ENCODE measurements around the gene CUTA.

Gene CUTA

GRCh38 chr6:33433001-33433543 lies 15.2 kb upstream of the CUTA start:
- Histone ChIP-seq H3K9ac (ENCODE audit: low read length) (no peak overlapping the region), H2AFZ (ENCODE audit: low read depth, low read length) (no peak overlapping the region), H3K27ac (ENCODE audit: low read length) (no peak overlapping the region), H3K4me1 (ENCODE audit: low read length) (peaks cover 31% of the 10 kb centered on the region), H3K36me3 (replicated peaks; ENCODE audit: low read depth, low read length) (no peaks in the 10 kb centered on the region), H3K79me2 (ENCODE audit: low read length) (no peaks in the 10 kb centered on the region), H3K9me3 (ENCODE audit: insufficient read depth, low read length) (no peaks in the 10 kb centered on the region), H3K4me2 (ENCODE audit: low read length) (no peak overlapping the region), H3K4me3 (ENCODE audit: low read length) (no peak overlapping the region), H4K20me1 (ENCODE audit: insufficient read depth, low read length) (no peaks in the 10 kb centered on the region), H3K27me3 (ENCODE audit: low read depth, low read length) (no peaks in the 10 kb centered on the region)
- TF ChIP-seq EZH2phosphoT487 (IDR thresholded peaks at IDR 0.05; ENCODE audit: low read depth), result no peak
- no peak for TF ChIP-seq CTCF (IDR thresholded peaks at IDR 0.05; ENCODE audit: low read depth, low read length)

- Histone ChIP-seq H3K4me3 (ENCODE audit: low read length) (peak overlapping the region; percentile 79; the same call in 1 of the 2 replicates), H3K9ac (ENCODE audit: low read length) (no peak overlapping the region), H3K4me2 (ENCODE audit: low read length) (peak overlapping the region; percentile 92; the same call in 1 of the 2 replicates)
These were observed 14.6 kb upstream of the CUTA start for GRCh38 chr6:33432546-33432945.

GRCh38 chr6:33431880-33432541 lies 14.1 kb upstream of the CUTA start:
- H3K4me1 ChIP-seq (ENCODE audit: low read length), result peaks cover 35% of the 10 kb centered on the region
- no peaks in the 10 kb centered on the region for H3K36me3 ChIP-seq (replicated peaks; ENCODE audit: low read depth, low read length)
- peak overlapping the region; percentile 55 for H3K9ac ChIP-seq (ENCODE audit: low read length)
- H3K4me3 ChIP-seq (ENCODE audit: low read length), result peak overlapping the region; percentile 79
- H3K79me2 ChIP-seq (ENCODE audit: low read length), result no peaks in the 10 kb centered on the region
- no peaks in the 10 kb centered on the region for H3K27me3 ChIP-seq (ENCODE audit: low read depth, low read length)
- no peaks in the 10 kb centered on the region for H4K20me1 ChIP-seq (ENCODE audit: insufficient read depth, low read length)
- H3K4me2 ChIP-seq (ENCODE audit: low read length), result peak overlapping the region; percentile 92
- no peaks in the 10 kb centered on the region for H3K9me3 ChIP-seq (ENCODE audit: insufficient read depth, low read length)
- TF ChIP-seq CTCF (IDR thresholded peaks at IDR 0.05; ENCODE audit: low read depth, low read length), result no peak
- no peak for TF ChIP-seq EZH2phosphoT487 (IDR thresholded peaks at IDR 0.05; ENCODE audit: low read depth)
- no peak overlapping the region for H3K27ac ChIP-seq (ENCODE audit: low read length)
- H2AFZ ChIP-seq (ENCODE audit: low read depth, low read length), result no peak overlapping the region

More at GRCh38 chr6:33432546-33432945, 14.6 kb upstream of the CUTA start:
- H3K9me3 ChIP-seq (ENCODE audit: insufficient read depth, low read length), result no peaks in the 10 kb centered on the region
- no peaks in the 10 kb centered on the region for H3K79me2 ChIP-seq (ENCODE audit: low read length)
- H3K27me3 ChIP-seq (ENCODE audit: low read depth, low read length), result no peaks in the 10 kb centered on the region
- H2AFZ ChIP-seq (ENCODE audit: low read depth, low read length), result no peak overlapping the region
- no peaks in the 10 kb centered on the region for H4K20me1 ChIP-seq (ENCODE audit: insufficient read depth, low read length)
- H3K4me1 ChIP-seq (ENCODE audit: low read length), result peaks cover 31% of the 10 kb centered on the region
- no peak for TF ChIP-seq EZH2phosphoT487 (IDR thresholded peaks at IDR 0.05; ENCODE audit: low read depth)
- TF ChIP-seq CTCF (IDR thresholded peaks at IDR 0.05; ENCODE audit: low read depth, low read length), result no peak
- no peaks in the 10 kb centered on the region for H3K36me3 ChIP-seq (replicated peaks; ENCODE audit: low read depth, low read length)
- no peak overlapping the region for H3K27ac ChIP-seq (ENCODE audit: low read length)

GRCh38 chr6:33430991-33431879 lies 13.3 kb upstream of the CUTA start:
- Histone ChIP-seq H2AFZ (ENCODE audit: low read depth, low read length) (no peak overlapping the region), H3K4me1 (ENCODE audit: low read length) (peaks cover 36% of the 10 kb centered on the region)

More at GRCh38 chr6:33430991-33431879, 13.3 kb upstream of the CUTA start:
- TF ChIP-seq EZH2phosphoT487 (IDR thresholded peaks at IDR 0.05; ENCODE audit: low read depth) (no peak), CTCF (IDR thresholded peaks at IDR 0.05; ENCODE audit: low read depth, low read length) (no peak)
- Histone ChIP-seq H3K4me2 (ENCODE audit: low read length) (peak overlapping the region; percentile 92), H3K27ac (ENCODE audit: low read length) (no peak overlapping the region), H3K27me3 (ENCODE audit: low read depth, low read length) (no peaks in the 10 kb centered on the region), H3K4me3 (ENCODE audit: low read length) (peak overlapping the region; percentile 79), H3K79me2 (ENCODE audit: low read length) (no peaks in the 10 kb centered on the region), H3K9me3 (ENCODE audit: insufficient read depth, low read length) (no peaks in the 10 kb centered on the region), H3K9ac (ENCODE audit: low read length) (peak overlapping the region; percentile 55), H3K36me3 (replicated peaks; ENCODE audit: low read depth, low read length) (no peaks in the 10 kb centered on the region), H4K20me1 (ENCODE audit: insufficient read depth, low read length) (no peaks in the 10 kb centered on the region)
